B cell (primary cell): ENCODE data around the gene ONECUT1.

Experiments used
- CTCF ChIP-seq: fragments of 200-600 bp; IDR thresholded peaks from one replicate; pipeline ENCODE4 v1.8.0; 2022; ENCODE audit warnings: antibody characterized with exemption, mild to moderate bottlenecking
- EZH2 ChIP-seq: IDR thresholded peaks from 2 replicates; pipeline ENCODE4 v1.6.1; 2012; ENCODE audit warnings: borderline replicate concordance, low read depth, mild to moderate bottlenecking, moderate library complexity, low read length; ENCODE audit not compliant: insufficient read depth, poor library complexity, severe bottlenecking

- TF ChIP-seq EZH2 (peak; percentile 51), CTCF (no peak)
Measured at GRCh38 chr15:52788099-52788986, 1.8 kb downstream of the ONECUT1 start.
